Amygdala (tissue), 56 donors: ENCODE measurements around the gene DLGAP4.
A peak's percentile ranks its signal among the peaks of the same experiment; 100 is the strongest.

Source experiments
- DNase-seq, 56 donors: peaks; one replicate each; lab custom pipeline; 2025; lab: John Stamatoyannopoulos, UW

Gene DLGAP4

GRCh38 chr20:36306553-36307411 is 643 bp downstream of the DLGAP4 start:
- no peak for DNase-seq

DNA sequence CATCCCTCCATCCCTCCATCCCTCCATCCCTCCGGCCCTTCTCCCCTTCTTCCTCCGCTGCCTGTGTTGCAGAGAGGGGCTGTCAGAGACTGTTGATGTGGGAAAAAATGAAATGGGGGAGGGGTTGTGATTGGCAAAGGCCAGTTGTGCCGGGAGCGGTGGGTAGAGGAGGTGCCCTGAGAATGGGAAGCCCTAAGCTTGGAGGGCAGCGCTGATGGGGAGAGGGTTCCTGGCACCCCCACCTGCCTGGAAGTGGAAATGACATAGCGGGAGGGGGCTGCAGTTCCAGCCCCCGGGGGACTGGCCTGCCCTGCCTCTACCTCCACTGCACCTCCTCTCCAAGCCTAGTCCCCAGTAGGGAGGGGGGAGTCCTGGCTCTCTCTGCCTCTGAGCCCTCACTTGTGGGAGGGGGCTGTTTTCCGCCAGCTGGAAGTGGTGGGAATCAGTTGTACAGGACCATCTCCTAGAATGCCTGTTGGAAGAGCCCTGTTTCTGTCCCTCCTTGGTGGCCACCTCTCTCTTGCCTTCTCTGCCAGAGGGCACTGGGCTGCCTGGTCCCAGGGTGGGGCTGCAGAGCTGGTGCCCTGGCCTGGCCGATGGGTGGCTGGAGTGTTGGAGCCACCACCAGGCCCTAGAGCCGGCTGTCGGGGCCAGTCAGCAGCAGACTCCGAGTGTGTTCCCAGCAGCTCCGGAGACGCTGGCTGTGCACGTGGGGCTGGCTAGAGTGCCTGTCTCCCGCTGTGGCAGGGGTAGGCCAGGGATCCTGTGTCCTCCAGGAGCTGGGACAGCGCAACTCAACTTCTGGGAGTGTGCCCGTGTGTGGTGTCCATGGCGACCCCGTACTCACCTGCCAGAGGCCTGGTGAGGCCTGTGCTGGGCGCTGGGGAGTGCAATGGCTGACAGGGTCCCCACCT is 1.5 kb downstream of the DLGAP4 start:
- peak in 8 of 56 donors; percentile 5 to 36 (median 24) for DNase-seq

GRCh38 chr20:36308353-36308752 is 2.2 kb downstream of the DLGAP4 start:
- DNase-seq: no peak

DNA sequence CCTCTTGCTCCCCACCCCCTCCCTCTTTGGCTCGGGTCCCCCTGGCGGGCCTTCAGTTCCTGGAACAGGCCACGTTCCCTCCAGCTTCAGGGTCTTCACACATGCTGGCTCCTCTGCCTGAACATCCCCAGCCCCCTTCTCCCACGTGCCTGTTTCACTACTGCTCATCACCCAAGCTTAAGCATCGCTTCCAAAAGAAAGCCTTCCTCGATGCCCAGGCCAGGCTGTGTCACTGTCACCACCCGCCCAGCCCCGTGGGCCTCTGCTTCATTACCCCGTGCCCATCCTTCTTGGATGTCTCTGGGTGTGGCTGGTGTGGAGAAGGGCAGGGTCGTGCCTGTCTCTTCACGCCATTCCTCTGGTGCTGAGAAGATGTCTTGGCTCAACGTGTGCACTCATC is 2.8 kb downstream of the DLGAP4 start:
- DNase-seq: no peak

DNA sequence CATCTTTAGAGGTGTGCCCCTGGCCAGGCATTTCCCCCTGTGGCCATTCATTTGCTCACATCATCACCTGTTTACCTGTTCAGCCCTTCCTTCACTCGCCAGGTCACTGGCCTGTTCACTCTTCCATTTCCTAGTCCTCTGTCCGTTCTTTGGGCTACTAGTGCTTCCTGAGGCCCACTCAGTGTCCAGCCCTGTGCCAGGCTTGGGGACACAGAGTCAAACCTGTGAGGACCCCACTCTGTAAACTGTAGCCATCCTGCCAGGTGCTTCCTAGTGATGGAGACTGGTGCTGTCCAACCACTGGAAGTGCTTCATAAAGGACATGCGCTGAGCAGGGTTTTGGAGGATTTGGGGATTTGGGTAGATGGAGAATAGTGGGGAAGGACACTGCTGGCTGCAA is 3.5 kb downstream of the DLGAP4 start:
- no peak for DNase-seq

DNA sequence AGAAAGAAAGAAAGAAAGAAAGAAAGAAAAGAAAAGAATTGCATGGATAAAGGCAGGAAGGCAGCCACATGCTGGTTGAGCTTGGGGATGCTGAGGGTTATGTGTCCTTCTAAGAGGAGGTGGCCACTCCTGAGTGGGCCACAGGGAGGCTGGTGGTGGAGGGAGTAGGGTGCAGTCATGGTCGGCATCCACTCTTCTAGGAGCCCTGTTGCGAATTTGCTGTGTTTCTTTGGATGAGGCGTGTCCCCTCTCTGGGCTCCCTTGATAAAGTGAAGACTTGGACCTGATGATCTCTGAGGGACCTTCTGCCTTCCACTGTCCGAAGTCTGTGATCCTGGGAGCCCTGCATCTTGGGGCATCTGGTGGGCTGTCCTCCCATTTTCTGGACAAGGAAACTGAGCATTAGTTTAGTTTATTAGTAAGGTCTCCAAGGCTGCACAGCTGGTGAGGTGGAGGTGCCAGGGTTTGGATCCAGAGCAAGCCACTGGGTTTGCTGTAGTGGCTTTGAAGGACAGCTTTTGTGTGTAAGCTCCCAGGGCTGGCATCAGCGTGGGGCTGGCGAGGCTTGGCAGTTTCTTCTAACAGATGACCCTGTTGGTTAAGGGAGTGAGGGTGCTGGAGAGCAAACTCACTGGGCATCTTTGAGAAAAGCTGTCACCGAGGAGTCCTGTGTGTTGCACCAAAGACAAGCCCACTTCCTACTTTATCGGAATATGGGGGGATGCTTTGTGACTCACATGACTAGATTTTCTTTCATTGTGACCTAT is 4.3 kb downstream of the DLGAP4 start:
- peak in 2 of 56 donors; percentile 12 to 20 for DNase-seq

GRCh38 chr20:36311141-36311853 is 5.2 kb downstream of the DLGAP4 start:
- peak in 13 of 56 donors; percentile 2 to 51 (median 23) for DNase-seq

- no peak for DNase-seq
Measured at GRCh38 chr20:36311854-36312723, 6.0 kb downstream of the DLGAP4 start.

DNA sequence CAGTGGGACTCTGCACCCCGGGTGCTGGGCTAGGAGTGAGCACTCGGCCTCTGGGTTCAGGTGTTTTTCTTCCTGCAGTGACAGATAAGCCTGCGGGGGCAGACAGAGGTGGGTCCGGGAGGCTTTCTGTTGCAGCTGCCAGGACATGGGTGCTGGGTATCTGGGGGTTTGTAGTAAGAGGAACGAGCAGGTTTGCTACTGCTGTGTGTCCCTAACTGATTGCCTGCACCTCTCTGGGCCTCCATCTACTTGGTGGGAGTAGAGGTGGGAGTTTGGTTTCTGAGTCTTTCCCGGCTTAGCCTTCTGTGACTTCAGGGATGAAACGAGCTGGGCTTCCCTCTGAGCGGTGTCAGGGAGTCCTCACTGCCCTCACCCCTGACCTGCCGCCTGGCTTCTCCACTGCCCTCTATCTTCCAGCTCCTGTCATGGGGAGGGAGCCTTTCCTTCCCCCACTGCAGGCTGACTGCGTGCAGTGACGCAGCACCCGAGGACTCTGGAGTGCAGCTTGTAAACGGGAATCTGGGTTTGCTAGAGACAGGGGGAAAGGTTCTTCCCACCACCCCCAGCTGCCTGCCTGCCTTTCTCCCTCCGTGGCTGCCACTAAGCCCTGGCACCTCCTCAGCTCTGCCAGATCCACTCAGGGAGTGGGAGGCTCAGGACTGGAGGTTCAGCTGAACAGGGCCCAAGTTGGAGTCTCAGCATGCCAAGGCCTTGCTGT is 6.7 kb downstream of the DLGAP4 start:
- no peak for DNase-seq

DNA sequence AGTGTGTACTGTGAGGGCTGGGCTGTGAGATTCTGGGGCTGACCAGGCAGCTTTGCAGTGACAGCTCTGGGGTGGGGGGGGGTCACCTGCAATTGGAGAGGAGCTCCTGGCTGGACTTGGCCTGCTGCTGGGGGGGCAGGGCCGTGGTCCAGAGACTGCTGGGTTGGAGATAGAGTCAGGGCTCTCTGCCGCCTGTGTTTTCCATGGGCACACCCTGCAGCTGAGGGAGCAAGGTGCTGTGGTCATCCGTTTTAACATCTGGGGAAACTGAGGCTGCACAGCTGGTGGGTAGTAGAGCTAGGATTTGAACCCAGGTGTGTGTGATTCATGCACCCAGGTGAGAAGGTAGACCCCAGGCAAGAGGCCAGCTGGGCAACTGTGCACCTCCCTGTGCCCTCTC is 7.3 kb downstream of the DLGAP4 start:
- DNase-seq: no peak

GRCh38 chr20:36313926-36314325 is 7.8 kb downstream of the DLGAP4 start:
- DNase-seq: no peak

DNA sequence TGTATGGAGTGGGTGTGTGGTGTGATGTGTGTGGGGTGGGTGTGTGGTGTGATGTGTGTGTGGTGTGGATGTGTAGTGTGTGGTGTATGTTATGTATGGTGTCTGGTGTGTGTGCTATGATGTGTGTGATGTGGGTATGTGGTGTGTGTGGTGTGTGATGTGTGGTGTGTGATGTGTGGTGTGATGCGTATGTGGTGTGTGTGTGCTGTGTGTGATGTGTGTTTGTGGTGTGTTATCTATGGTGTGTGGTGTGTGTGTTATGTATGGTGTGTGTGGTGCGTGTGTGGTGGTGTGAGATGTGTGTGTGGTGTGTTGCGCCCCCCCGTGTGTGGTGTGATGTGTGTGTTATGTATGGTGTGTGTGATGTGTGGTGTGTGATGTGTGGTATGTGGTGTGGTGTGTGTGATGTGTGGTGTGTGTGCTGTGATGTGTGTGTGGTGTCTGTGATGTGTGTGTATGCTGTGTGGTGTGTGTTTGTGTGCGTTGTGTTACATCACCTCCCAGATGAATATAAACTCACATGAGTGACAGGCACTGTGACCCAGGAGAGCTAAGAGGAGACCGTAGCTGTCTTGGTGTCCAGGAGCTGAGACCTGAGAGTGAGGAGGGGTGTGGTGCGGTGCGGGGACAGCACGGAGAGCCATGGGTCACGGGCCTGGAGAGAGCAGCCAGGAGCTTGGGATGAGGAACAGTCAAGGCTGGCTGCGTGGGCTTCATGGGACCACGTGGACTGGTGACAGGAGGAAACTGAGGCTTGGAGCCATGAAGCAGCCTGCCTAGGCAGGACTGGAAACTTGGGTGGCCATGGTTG is 8.8 kb downstream of the DLGAP4 start:
- no peak for DNase-seq

DNA sequence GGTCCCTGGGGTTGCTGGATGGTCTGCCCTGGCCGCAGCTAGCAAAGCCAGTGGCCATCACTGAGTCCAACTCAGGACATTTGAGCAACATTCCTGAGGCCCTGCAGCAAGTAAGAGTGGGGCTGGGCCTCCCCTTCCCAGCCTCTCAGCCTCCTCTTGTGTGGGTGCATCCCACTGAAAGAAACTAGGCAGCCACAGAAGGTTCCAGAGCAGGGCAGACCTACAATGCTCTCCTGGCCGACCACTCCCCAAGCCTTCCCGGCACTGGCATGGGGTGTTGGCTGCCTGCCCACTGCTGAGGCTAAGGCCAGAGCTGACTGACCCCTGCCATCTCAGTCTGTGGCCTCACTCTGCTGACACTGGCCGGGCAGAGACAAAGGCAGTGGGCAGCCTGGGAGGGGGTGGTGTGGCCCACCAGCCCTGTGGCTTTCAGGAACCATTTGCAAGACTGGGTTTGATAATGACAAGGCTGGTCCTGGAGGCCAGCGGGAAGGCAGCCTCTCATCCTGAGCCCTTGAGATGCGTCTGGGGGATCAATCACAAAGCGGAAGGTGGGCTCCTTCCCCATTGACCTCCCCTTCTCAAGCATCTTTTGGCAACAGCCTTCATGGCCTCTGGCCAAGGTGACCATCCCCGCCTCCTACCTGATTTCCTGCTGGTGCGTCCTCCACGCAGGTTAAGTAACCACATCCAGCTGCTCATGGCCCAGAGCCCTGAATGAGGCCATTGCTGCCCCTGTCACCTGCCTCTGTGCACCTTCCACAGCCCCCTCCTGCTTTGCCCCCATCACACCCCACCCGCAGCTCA is 9.6 kb downstream of the DLGAP4 start:
- no peak for DNase-seq

- no peak for DNase-seq
Measured at GRCh38 chr20:36317675-36318074, 11.5 kb downstream of the DLGAP4 start.

DNA sequence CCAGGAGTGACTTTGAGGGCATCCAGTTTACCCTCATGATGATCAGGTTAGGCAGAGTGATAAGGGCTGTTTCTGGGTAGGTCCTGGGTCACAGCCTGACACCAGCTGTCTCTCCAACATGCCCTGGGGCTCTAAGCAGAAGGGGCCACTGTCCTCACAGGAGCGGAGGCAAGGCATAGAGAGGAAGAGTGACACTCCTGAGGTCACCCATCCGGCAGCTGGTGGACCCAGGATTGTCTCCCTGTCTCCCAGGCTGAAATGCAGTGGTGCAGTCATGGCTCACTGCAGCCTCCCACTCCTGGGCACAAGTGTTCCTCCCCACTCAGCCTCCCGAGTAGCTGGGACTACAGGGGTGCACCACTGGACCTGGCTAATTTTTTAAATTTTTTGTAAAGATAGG is 12.0 kb downstream of the DLGAP4 start:
- DNase-seq: no peak

DNA sequence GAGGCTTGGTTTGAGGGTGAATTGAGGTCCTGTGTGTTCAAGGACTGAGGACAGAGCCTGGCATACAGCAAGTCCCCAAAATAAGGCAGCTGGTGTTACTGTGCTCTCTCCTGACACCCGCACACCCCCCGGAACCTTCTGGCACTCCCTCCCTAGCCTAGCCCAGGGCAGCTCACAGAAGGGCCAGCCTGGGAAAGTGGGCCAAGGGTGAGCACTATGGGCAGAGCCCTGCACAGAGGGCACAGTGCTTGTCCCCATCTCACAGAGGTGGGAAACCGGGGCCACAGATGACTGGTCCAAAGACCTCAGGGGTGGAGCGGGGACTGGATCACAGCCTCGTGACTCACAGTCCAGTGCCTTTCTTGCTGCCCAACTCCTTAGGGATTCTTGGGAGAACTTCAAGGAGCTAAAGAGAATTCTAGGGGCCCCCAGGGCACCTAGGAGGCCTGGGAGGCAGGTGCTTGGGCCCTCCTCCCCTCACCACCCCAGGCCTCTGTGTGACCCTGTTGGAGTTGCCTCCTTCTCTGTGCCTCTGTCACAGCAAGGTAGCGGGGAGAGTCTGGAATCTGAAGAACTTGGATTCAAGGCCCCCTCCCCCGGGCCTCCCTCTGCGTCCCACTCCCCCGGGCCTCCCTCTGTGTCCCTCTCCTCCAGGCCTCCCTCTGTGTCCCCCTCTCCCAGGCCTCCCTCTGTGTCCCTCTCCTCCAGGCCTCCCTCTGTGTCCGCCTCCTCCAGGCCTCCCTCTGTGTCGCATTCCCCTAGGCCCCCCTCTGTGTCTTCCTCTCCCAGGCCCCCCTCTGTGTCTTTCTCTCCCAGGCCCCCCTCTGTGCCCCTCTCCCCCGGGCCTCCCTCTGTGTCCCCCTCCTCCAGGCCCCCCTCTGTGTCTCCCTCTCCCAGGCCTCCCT is 13.5 kb downstream of the DLGAP4 start:
- no peak for DNase-seq
